GM19452 (cell line): ENCODE results near the gene ZSCAN18.

Experiments used
- ATAC-seq: cut with Tn5 transposase; IDR thresholded peaks from one replicate; pipeline ENCODE4 v1.9.1; 2021; ENCODE audit not compliant: unreplicated experiment

The ZSCAN18 gene

DNA sequence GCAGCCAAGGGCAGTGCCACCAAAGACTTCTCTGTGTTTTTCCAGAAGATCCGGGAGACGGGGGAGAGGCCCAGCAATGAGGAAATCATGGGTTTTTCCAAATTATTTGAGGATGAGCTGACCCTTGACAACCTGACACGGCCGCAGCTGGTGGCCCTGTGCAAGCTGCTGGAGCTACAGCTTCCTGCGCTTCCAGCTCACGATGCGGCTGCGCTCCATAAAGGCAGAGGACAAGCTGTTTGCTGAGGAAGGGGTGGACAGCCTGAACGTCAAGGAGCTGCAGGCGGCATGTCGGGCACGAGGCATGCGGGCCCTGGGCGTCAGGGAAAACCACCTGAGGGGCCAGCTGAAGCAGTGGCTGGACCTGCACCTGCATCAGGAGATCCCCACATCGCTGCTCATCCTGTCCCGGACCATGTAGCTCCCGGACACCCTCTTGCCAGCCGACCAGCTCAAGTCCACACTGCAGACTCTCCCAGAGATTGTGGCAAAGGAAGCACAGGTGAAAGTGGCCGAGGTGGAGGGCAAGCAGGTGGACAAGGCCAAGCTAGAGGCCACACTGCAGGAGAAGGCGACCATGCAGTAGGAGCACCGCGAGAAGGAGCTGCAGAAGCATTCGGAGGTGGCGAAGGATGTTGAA lies 52.5 kb downstream of the ZSCAN18 start:
- ATAC-seq = no peak

DNA sequence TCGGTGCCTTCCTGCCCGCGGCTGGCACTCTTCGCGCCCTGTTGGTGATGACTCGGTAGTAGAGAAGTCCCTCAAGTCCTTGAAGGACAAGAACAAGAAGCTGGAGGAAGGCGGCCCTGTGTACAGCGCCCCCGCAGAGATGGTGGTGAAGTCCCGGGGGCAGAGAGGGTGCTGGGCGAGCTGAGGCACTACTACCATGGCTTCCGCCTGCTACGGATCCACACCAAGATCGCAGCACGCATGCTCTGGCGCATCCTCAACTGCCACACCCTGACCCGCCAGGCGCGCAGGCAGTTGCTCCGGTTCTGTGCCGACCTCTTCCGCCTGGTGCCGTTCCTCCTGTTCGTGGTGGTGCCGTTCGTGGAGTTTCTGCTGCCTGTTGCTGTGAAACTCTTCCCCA lies 53.1 kb downstream of the ZSCAN18 start:
- no peak for ATAC-seq

DNA sequence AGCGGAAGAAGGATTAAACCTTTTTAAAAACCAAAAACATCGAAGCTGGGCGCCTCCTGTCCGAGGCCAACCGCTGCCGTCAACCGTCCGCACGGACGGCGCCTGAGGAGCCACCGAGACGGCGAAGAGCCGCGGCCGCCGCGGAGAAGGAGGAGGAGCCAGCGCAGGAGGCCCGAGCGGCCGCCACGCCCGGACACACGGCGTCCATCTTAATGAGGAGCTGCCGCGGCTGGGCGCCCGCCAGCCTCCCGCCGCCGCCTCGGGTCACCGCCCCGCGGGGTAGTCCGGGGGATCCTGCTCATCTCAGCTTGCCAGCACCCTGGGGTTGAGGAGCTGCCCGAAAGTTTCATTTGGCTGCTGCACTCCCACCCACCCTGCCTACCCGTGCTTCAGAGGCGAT lies 53.6 kb downstream of the ZSCAN18 start:
- no peak for ATAC-seq

DNA sequence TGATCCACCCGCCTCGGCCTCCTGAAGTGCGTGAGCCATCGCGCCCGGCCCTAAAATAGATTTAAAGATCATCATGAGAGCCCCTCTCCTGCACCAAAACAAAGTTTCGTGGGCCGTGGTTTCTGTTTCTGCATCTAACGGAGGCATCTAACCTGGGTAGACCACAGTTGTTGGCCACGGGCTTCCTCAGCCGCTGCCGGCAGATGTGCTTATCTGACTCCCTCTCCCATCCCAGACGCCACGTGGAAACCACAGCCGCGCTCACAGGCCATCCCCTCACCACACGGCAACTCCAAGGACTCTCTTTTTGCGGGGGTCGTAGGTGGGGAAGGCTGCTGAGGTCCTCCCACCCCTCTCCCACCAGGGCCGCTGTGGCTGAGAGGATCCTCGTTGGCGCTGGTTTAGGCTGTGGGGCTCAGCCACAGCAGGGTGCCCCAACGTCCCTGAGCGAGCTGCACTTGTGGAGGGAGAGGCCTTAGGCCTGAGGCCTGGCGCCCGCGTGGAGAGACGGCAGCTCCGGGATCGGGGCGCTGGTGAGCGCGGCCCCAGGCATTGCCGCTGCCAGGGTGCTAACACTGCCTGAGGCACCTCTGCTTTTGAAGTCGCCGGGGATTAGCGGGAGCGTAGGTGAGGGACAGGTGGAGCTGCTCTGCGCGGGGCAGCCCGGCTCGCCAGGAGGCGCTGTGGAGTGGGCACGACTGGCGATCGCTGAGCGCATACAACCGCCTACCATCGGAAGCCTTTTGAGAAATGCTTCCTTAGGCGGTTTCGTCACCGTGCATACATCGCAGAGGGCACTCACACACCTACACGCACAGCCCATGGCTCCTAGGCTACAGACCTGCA lies 55.3 kb downstream of the ZSCAN18 start:
- no peak for ATAC-seq

DNA sequence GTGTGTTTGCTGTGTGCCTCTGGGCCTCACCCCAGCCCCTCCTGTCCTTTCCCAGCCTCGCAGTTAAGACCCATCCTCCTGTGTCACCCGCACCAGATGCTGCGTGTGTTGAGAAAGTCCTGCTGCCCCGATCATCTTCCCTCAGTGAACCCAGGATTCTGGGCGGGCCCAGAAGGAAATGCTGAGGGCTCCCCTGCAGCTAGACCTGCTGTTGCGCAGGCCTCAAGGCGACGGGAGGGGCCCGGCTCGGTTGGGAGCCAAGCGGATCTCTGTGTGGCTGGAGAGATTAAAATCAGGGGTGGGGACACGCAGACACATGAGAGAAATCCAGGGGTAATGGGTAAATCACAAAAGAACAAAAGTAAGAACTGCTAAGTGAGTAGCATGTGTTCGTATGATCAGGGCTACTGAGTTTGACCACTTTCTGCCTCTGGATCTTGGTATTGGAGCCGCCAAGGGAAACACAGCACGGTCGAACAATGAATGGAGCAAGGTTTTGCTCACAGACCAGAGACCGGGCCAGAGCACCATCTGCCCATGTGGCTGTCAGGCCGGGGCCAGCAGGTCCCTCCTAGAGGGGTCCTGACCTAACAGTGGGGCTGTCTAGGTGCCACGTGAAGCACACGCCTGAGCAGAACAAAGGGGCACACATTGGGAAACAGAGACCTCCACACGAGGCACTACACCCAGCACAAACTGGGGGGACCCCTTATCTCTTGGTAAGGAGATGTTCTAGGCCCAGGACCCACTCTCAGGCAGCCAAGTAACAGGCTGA lies 57.1 kb downstream of the ZSCAN18 start:
- no peak for ATAC-seq

DNA sequence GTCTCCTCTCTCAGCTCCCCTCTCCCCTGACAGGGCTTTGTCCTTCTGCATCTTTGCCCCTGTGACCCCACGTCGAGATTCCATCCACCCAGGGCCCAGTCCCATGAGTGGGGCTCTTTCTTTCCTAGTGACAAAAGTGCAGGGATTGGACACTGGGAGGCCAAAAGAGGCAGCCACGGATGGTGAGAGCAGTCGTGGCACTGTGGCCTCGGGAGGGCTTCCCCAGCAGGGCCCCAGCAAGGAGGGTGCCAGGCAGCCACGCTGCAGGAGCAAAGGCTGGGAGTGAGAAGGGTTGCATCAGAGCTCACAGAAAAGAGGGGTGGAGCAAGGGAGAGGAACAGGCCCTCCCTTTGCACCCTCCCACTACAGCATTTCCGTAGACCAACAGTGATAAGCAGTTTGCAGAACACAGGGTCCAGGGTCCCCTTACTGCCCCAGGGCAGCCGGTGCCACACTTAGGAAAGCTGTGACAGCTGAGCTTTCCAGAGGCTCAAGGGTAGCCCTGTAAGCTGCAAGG lies 59.3 kb downstream of the ZSCAN18 start:
- ATAC-seq = no peak

DNA sequence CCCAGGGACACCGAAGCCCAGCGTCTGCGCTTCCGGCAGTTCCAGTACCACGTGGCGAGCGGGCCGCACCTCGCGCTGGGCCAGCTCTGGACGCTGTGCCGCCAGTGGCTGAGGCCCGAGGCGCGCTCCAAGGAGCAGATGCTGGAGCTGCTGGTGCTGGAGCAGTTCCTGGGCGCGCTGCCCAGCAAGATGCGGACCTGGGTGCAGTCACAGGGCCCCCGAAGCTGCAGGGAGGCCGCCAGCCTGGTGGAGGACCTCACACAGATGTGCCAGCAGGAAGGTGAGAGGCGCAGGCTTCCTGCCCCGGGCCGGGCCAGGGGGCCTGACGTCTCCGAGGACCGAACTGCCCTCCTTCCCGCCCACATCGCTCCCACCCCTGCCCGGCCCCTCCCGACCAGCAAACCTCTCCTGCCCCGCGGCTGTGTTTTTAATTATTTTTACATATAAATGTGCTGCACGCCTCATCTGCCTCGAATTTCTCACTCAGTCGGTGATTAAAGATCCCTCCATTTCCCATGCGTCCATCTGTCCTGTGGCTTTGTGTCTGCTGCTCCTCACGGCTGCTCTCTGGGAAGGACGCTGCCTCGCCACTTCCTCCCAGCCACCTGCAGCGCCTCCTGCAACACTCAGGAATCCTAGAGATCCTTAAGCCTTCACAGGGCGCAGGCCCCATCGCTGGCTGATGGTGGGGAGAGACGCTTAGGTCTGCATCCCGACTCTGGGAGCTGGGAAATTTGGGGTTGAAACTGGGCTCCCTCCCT lies 59.9 kb downstream of the ZSCAN18 start:
- no peak for ATAC-seq

DNA sequence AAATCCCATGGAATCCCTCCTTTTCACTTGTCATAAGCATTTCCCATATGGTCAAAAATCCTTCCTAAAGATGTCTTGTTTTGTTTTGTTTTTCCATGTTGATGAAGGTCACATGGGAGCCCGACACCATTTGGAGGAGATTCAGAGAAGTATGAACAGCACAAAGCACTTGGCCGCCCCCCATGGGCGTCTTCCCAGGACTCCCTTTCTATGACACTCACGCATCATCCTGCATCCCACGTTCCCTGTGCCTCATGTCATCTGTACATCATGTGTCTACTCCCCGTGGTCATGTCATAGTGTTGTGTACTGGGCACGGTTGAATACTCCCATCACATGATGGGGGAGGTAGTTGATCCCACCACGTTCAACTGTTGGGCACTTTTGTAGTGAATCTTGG lies 62.2 kb downstream of the ZSCAN18 start:
- ATAC-seq = no peak

DNA sequence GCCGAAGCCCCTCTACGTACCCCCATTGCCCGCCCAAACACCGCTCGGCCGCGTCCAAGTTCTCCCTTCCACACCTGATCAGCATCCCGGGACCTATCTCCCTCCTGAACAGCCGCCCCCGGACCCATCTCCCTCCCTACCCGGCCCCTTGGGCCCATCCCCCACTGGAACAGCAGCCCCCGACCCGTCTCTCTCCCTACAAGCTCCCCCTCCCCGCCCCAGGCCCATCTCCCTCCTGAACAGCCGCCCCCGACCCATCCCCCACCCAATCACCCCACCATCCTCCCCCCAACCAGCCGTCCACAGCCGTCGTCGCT lies 63.6 kb downstream of the ZSCAN18 start:
- ATAC-seq = no peak
